Measurements from ENCODE around the gene NOL7.

Gene NOL7

DNA sequence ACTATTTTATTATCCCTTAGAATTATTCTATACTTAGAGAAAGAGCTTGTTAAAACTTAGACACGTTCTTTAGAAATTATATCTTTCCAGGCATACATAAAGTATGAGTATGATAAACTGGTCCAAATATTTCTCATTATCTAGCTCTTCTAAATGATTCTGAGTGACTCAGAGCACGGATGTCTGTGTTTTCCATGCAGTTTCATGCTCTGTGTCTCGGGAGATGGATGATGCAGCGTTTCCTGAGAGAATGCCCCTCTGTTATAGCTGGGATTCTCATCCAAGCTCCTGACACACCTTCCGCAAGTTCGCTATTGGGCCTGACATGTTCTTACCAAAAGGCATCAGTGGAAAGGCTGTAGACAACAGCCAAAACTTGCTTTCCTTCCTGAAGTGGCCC is 21.4 kb upstream of the NOL7 start:
- DNase-seq (ENCODE audit: low read depth, low spot score), result no peak

DNA sequence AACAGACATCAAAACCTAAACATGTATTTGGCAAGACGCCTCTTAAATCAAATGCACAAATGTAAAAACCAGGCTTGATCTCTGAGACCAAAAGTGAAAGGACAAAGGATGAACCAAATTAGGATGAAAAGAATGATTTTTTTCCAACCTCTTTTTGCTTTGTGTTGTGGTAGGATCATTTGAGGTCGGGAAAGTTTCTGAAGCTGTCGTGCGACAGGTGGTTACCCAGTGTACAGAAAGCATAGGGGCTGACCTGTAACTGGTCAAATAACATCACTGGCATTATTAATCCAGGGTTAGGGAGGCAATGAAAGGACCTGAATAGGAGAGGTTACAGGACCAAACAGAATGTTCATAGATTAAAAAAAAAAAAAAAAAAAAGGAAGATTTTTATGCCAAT is 18.1 kb upstream of the NOL7 start:
- DNase-seq (ENCODE audit: low read depth, low spot score), result no peak

DNA sequence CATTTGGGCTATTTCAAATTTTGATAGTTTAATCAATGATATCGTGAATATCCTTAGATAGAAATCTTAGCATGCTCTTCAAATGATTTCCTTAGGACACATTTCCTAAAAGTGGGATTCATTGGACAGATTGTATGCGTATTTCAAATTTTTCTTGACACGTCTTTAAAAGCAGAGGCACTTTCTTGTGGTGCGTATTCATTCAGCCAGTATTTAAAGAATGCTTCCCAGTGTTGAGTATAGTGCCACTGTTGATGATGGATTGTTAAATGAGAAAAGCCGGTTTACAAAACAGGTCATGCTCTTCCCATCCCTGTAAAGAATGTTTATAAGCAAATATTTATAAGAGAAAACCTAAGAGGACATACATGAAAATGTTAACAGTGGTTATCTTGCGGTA is 15.1 kb upstream of the NOL7 start:
- DNase-seq (ENCODE audit: low read depth, low spot score), result no peak

DNA sequence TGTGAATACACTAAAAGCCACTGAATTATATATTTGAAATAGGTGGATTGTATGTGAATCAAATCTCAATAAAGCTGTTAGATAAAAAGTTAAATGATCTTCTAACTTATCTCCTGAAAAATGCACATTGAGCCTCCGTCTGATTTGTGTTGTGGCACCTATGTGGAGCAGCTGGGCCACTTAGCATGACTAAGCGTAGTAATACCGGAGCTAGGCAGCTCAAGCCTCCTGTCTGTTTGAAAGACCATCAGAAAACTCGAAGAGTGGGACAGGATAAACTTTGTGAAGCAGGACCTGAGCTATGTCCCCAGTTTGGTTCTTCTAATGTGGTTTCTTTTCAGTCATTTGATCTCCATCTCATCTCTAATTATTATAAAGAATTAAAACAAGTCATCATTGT is 11.0 kb upstream of the NOL7 start:
- no peak for DNase-seq (ENCODE audit: low read depth, low spot score)

DNA sequence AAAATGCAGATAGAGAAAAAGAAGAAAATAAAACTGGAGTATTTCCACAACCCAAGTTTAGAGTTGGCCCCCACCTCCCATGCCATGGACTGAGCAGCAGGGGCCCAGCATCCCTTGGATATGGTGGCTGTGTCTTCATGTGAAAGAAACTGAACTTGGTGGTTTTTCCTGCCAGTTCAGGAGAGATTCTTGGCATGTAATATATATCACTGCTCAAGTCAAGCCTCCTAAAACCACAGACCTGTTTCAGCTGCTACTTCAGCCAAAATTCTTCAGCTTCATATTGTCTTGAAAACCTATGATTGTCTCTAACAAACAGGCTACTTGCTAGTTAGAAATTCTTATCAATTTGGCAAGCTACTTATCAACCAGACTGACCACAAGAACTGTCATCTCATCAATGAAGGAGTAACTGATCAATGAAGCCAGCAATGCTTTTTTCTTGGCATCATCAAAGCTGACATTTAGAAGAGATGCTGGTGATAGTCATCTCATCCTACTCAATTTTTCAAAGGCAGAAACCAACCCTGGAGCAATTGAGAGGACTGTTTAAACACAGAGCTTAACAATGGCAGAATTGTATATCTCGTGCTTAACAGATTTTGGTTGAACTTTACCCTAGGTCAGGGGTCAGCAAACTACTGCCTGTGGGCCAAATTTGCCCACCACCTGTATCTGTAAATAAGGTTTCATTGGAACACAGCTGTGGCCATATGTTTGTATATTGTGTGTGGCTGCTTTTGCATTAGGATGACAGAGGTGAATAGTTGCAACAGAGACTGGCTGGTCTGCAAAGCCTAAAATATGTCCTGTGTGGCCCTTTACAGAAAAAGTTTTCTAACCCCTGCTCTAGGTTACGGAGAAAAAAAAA is 10.4 kb upstream of the NOL7 start:
- DNase-seq (ENCODE audit: low read depth, low spot score), result no peak

DNA sequence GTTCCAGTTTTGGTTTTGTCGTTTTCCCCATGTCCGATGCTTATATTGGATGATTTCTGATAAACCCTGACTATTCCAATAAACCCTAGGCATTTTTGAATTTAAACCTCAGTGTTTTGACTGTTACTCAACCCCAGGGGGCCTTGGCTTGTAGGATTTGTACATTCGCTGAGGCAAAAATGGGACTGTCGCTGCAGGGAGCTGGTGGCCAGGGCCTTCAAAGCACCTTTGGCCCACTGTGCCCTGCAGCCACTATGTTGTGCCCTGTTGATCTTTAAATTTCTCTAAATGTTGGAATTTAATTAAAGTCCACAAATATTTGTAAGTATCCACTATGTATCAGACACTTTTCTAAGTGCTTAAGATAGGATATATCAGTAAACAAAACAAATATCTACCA is 9.5 kb upstream of the NOL7 start:
- DNase-seq (ENCODE audit: low read depth, low spot score), result no peak

DNA sequence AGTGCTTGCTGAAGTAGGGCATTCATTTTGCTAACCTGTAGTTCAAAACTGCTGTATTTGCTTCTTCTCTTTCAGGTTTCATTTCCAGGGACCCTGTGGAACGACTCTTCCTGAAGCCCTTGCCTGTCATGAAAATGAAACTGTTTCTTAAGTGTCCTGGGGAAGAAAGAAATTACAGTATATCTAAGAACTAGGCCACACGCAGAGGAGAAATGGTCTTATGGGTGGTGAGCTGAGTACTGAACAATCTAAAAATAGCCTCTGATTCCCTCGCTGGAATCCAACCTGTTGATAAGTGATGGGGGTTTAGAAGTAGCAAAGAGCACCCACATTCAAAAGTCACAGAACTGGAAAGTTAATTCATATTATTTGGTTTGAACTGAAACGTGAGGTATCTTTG is 3.4 kb upstream of the NOL7 start:
- DNase-seq (ENCODE audit: low read depth, low spot score), result no peak

DNA sequence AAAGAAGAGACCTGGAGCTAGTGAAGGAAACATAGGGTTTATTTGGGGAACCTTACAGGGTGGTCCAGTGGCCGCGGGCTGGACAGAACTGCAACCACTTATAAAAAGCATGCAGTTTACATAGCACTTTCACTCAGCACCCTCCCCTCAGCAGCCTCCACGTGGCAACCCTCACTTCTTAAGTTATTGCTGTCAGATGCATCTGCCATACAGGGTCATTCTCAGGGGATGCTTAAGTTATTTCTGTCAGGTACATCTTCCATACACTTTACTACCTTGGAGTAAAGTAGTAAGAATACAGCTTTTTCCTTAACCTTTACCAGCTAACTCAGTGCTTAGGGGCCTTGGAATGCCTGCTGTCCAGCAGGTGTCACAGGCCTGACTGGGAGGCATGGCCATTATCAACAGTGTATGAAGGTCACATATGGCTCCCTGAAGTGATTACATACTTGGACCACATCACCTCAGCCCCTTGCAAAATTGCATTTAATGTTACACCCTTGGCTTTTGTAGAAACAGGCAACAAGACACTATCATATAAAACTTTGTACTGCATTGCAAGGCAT is 2.0 kb upstream of the NOL7 start:
- no peak for DNase-seq (ENCODE audit: low read depth, low spot score)

DNA sequence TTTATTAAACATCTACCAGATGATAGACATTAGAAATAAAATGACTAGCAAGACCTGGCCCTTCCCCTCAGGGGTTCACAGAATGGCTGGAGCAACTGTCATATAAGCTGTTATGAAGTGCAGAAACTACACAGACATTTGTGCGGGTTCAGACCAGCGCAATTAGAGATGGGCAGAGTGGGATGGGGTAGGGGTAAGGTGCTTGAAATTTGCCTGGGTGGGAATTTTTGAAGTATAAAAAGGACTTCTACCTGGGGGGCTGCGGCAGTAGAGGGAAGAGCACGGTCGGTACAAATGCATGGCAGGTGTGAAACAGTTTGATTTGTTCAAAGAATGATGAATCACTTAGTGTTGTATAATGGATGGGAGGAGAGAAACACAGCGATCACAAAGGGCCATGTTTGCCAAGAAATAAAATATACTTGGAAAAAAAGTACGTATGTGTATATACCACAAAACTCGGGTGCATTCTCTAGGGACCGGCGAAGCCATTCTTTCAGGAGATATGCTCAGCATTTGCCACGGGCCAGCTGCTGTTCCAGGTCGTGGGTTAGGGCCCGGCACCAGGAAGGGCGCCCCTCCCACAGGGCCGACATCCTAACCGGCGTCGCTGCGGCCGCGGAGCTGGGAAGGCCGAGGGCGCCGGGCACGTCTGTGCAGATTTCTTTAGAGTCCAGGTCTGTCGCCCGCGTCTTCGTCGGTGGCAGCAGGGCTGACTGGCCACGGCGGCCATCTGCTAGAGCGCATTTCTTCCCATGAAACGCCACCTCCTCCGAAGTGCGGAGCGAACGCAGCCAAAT is 809 bp upstream of the NOL7 start:
- DNase-seq (ENCODE audit: low read depth, low spot score), result no peak

DNA sequence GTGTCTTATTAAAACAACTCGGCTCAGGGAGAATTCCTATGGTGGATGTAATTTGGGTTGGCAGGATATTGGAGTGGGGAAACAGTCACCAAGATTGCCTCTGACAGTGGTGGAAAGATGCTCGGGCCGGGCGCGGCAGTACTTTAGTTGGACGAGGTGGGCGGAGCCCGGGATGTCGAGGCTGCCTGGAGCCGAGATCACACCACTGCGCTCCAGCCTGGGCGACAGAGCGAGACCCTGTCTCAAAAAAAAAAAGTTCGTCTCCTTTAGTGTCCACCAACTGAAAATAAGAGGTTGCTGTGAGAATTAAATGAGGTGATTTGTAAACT is 621 bp downstream of the NOL7 start:
- DNase-seq (ENCODE audit: low read depth, low spot score), result no peak

DNA sequence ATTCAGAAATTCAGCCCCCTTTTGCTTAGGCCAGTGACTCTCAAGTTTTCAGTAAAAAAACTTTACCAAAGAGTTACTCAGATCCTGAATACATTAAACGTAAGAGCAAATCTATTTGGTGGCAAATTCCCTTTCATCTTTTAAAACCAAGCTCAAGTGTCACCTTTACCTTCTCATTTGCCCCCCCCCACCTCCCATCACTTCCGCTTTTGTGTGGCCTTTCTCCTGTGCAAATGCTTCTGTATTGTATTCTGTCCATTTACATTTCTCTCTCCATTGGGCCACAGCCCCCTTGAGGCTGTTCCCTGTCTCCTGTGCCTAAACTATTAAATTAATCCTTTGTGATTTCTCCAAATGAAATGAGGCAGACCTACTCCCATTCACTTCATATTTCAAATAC is 1.9 kb downstream of the NOL7 start:
- DNase-seq (ENCODE audit: low read depth, low spot score), result no peak

DNA sequence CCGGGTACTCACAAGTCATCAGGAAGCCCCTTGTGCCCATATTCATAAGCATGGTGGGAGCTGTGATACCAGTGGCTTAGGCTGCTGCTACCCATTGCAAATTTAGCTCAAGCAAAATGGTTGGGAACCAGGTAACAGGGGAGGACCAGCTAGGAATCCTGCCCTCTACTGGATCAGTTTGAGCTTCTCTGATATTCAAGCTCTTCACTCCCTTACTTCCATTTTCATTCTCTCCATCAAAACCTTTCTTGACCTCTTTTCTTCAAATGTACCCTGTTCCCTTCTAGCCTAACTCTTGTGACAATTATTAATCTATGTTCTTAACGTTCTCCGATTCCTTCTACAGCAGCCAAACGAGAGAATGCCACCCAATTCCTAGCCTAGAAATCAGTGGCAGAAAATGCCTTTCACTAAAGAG is 9.7 kb downstream of the NOL7 start:
- no peak for DNase-seq (ENCODE audit: low read depth, low spot score)

DNA sequence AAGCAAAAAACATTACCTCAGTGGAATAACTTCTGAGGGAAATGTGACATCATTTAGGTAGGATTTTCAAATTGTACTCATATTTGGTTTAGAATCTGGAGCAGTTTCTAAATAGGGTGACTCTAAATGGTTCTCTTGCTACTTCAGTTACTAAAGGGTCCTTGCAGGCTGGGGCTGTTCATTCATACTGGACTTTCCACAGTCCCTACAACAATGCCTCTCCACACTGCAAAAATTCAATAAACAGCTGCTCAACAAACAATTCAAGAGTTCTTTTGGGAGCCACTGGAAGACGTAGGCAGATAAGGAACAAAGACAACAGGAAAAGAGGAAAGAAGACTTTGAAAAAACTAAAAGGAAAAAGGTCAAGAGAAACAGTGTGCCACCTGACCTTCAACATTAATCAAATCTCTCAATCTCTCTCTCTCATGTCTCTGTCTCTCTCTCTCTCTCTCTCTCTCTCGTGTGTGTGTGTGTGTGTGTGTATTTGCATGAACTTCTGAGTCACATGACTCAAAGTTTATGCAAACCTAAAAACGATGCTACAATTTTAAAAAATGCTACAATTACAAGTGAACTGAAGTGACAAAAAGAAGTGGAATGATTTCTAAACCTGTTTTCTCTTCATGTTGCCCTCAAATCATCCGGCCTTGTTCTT is 14.5 kb downstream of the NOL7 start:
- no peak for DNase-seq (ENCODE audit: low read depth, low spot score)

DNA sequence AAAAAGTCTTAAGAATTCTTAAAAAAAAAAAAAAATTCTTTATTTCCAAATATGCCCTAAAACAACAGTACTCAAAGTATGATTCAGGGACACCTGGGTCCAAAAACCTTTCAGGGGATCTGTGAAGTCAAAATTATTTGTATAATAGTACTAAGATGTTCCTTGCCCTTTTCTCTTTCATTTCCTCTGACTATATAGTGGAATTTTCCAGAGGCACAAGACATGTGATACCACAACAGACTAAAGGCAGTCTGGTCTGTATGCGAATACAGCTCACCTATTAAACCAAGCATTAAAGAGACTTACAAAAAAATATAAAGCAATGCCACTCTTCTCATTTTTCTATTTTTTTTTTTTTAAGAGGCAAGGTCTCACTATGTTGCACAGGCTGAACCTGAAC is 15.4 kb downstream of the NOL7 start:
- DNase-seq (ENCODE audit: low read depth, low spot score), result no peak

DNA sequence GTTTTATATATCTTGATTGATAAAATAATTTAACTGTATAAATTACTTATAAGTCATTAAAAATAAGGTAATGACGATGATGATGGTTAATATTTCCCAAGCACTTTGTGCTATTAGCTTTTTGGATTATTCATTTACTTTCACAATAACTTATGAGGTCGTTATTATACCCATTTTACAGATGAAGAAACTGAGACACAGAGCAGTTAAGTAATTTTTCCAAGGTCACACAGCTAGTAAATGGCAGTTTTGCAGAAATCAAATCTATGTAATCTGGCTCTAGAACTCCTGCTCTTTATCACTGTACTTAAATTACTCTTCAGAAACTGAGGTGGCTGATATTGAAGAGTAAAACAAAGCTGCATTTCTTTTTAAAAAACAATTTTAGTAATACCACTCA is 18.2 kb downstream of the NOL7 start:
- no peak for DNase-seq (ENCODE audit: low read depth, low spot score)

DNA sequence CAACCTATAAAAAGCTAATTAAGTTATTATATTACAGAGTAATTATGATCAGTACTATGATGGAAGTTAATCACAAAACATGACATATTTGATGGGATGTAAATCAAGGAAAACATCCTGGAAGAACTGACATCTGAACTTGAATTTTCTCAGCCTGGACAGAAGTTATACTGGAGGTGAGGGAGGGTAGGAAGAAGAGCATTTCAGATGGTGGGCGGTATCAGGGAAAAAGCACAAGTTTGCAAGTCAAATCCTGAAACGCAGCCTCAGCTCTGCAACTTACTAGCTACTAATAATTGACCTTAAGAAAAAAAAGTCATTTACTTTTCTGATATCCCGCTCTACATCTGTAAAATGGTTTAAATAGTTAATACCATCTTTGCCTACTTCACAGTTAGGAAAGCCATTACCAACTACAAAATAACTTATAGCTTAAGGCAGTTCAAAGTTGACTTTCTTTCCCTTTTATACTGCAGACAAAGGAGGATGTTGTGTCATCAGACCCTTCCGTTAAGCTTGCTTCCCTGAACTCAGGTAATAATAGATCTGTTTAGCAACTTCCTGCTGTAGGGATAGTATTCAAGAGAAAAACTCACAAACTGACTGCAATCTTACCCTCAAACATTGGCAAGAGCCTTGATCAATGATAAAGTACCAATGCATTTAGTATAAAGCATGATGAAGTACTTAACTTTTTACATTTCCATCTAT is 21.0 kb downstream of the NOL7 start:
- no peak for DNase-seq (ENCODE audit: low read depth, low spot score)

DNA sequence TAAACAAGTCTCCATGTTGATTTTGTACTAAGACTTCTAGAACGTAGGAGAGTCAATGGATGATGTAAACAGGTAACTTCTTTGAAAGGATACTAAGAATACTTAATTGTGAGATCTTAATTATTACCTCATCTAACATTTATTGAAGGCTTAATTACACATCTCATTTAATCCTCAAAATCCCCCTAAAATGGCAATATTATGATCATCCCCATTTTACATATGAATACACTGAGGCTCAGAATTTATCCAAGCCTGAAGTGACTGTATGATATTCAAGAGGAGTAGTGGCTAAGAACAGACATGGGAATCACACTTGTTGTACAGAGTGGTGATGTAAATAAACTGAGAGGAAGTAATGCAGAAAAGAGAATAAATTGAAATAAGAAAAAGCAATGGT is 22.9 kb downstream of the NOL7 start:
- no peak for DNase-seq (ENCODE audit: low read depth, low spot score)

DNA sequence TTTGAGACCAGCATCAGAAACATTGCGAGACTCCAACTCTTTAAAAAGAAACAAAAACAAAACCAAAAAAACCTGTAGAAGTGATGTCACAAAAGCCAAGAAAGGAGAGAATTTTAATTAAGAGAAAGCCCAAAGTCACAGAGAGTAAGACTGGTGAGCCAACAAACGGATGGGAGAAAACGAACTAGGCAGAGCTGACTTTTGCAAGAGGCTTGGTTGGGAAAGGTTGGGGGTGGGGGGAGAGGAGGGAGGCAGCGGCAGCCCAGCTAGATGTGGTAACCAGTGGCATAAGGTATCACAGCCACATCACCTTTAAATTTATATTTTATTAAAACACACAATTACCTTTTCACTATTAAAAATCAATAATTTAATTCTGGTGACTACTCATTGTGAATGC is 23.5 kb downstream of the NOL7 start:
- no peak for DNase-seq (ENCODE audit: low read depth, low spot score)

DNA sequence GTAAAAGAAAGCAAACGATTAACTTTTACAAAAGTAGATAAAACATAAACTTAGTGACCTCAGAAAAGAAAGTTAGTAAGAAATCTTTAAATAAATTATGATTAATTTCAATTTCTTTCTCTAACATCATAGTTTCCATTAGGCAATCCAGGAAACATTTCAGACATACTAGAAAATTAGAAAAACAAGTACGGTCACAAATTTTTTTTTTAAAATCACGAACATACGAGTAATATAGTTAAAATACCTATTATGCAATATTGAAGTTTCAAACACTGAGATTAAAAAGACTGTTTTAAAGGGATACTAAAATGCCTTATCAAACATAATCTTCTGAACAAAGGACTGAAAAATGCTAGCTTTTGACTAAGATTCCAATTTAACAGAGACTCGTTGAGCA is 26.2 kb downstream of the NOL7 start:
- DNase-seq (ENCODE audit: low read depth, low spot score), result no peak

DNA sequence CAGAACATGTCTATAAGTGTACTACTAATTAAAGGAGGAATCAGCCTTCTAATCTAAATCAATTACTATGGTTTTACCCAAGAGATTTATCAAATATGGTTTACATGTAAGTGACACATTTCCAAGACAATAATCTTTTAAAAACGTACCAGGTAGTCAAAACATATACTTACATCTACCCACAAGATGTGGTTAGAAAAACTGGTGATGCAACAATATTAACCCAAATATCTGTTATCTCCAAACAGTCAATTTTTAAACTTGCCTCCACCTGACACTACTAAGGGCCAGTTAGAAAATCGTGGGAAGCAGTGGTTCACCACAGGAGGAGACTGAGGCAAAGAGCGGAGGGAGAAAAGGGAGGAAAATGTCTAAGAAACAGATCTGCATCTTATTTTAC is 28.0 kb downstream of the NOL7 start:
- no peak for DNase-seq (ENCODE audit: low read depth, low spot score)

DNA sequence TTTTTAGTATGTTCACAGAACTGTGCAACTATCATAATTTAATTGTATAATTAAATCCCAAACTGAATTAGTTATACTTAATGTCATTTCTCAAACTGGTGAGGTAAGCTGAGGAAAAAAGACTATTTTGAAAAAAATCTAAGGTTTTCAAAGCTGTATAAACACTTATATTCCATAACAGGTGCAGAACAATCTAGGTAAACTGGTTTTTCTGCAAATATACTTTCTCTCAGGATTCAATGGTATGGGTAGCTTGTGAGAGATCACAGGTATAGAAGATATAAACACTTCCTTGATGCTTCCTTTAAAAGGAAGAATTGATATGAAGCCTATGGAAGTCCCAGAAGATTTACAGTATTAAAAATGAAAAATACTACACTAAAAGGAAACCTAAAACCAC is 33.7 kb downstream of the NOL7 start:
- no peak for DNase-seq (ENCODE audit: low read depth, low spot score)

DNA sequence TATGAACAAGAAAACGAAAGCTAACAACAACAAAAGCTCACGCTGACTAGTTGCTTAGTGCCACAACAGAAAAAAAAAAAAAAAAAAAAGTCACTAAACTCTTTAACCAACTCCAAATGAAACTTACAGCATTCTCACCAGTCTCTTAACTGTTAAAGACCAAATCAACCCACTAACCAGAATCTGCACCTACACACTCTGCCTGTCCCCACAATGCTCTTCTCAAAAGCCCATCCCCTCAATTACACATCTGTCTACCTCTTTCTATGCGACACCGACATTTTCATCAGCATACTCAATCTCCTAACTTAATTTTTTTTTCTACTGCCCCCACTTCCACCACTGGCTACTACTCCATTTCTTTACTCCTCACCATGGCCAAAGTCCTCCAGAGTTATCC is 34.3 kb downstream of the NOL7 start:
- no peak for DNase-seq (ENCODE audit: low read depth, low spot score)
